ENCODE data around the gene SYP. TPM values are rescaled to one million over a fixed set of nuclear protein-coding genes. Genes with fewer than 3 reads are reported as not detected.

Gene SYP
- total and polyA plus RNA-seq, 10 of the 15 experiments (the other 5 are each of a cell fraction or from before 2014, with no cell fraction given) = 0.34 to 1.7 (median 0.74) TPM

DNA sequence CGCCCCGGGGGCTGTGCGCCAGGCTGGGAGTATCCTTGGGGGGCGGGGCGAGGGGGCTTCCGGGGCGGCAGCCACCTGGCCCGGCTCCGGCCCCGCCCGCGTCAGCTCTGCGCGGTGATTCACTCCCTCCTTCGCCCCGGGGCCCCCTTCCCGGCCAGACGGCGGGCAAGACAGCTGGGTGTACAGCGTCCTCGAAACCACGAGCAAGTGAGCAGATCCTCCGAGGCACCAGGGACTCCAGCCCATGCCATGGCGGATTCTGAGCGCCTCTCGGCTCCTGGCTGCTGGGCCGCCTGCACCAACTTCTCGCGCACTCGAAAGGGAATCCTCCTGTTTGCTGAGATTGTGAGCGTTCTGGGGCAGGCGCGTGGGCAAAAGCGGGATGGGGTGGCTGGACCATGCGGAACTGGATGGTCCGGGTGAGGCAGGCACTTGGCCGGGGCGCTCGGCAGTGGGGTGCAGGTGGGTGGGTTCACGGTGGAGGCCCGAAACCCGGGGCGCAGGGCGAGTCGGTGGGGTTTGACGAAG is 28.2 kb downstream of the SYP start, which contains the start of gene PLP2:
Gene PLP2 (plus strand): TSS at position 147 of the 528 bp plus-strand sequence. CDS start 103 bp downstream, at position 250.
- no peak for FAIRE-seq
- SMC1A ChIA-PET (ENCODE audit: uncharacterized antibody, unreplicated experiment) = interaction anchor here (2.6 kb wide), 1 partner anchor 18 kb away, joined by 7 read pairs; no protein-coding TSS in a partner anchor
- Histone ChIP-seq H3K27ac (ENCODE audit: control insufficient read depth, insufficient read depth) (peak within 1 kb of the TSS; percentile 62), H2AFZ (ENCODE audit: control insufficient read depth, low read depth, low read length) (peak within 1 kb of the TSS; percentile 57), H3K9me3 (replicated peaks; ENCODE audit: control insufficient read depth, insufficient read depth, low read length) (no peaks in the 10 kb centered on the region; the same call in 2 of the 3 replicates), H3K4me1 (ENCODE audit: control insufficient read depth, insufficient read depth, low read length) (peaks cover 14% of the 10 kb centered on the region; the same call in 1 of the 2 replicates), H3K4me2 (ENCODE audit: control insufficient read depth, insufficient read depth) (peak within 1 kb of the TSS; percentile 81), H3K4me3 (peak within 1 kb of the TSS; percentile 73), H3K9ac (ENCODE audit: control insufficient read depth, insufficient read depth, low read length) (peak within 1 kb of the TSS; percentile 73), H3K36me3 (ENCODE audit: control insufficient read depth in 2 of 2, insufficient read depth in 2 of 2, low read length in 1 of 2) (no peaks in the 10 kb centered on the region; a peak in 2 of 4 replicates), H3K79me2 (ENCODE audit: control insufficient read depth, insufficient read depth, low read length) (peaks cover 6% of the 10 kb centered on the region), H3K27me3 (replicated peaks in 1 of 2; ENCODE audit: control insufficient read depth in 2 of 2, insufficient read depth in 2 of 2, low read length in 1 of 2) (no peaks in the 10 kb centered on the region), H4K20me1 (ENCODE audit: control insufficient read depth, insufficient read depth) (no peaks in the 10 kb centered on the region)
- peak; percentile 62 for ATAC-seq
- WGBS (ENCODE audit: insufficient coverage, insufficient replicate concordance, low lambda C conversion rate, missing lambda C conversion rate) = 29% methylated on average over 32 of the region's 46 CpGs
- DNase-seq (ENCODE audit: low read depth, low spot score) = no peak
- intact Hi-C loops (cut with micrococcal nuclease; ENCODE audit: unreplicated experiment) (no loop called here), in situ Hi-C loops (cut with MboI) (no loop called here)
- RAD21 ChIA-PET (ENCODE audit: unreplicated experiment) = interaction anchor here (0.6 to 1.9 kb wide), 4 partner anchors 13 to 88 kb away, joined by 3 to 5 read pairs (median 3); no protein-coding TSS in a partner anchor
- CTCF ChIA-PET = interaction anchor here (0.9 to 2.4 kb wide), 5 partner anchors 10 to 21 kb away, joined by 3 to 8 read pairs (median 3); no protein-coding TSS in a partner anchor
- BruUV-seq (replicated peaks) = TSS peak; percentile 79
- POLR2A ChIA-PET = interaction anchor here (1.0 to 1.6 kb wide), 5 partner anchors 13 to 170 kb away, joined by 3 to 7 read pairs (median 4); partner anchors contain the start of gene GRIPAP1
- no peak for TF ChIP-seq KAT2A (conservative IDR thresholded peaks at IDR 0.05; ENCODE audit: control insufficient read depth, low read depth, low read length)
- TF ChIP-seq CBX3 (IDR thresholded peaks at IDR 0.05; ENCODE audit: borderline replicate concordance, low read depth) = no peak
- TF ChIP-seq, protein P1, sequence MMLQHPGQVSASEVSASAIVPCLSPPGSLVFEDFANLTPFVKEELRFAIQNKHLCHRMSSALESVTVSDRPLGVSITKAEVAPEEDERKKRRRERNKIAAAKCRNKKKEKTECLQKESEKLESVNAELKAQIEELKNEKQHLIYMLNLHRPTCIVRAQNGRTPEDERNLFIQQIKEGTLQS (IDR thresholded peaks at IDR 0.05; ENCODE audit: borderline replicate concordance, extremely low read depth, low read depth, low read length) = no peak
- peak; percentile 24; the same call in 1 of the 2 replicates for TF ChIP-seq POLR2AphosphoS5 (IDR thresholded peaks at IDR 0.05; ENCODE audit: low read length)
- TF ChIP-seq PAX5 (IDR thresholded peaks at IDR 0.05; ENCODE audit: borderline replicate concordance, low read depth, low read length) = no peak
- TF ChIP-seq WRNIP1 (IDR thresholded peaks at IDR 0.05; ENCODE audit: borderline replicate concordance, low read depth, low read length) = no peak
- TF ChIP-seq YY1 (IDR thresholded peaks at IDR 0.05; ENCODE audit: low read depth, low read length) = 0 out of 2 replicates have a peak, but pooled peaks have one; percentile 11
- no peak for TF ChIP-seq RAD51 (IDR thresholded peaks at IDR 0.05)
- peak; percentile 27; the same call in 1 of the 2 replicates for TF ChIP-seq TAF1 (IDR thresholded peaks at IDR 0.05; ENCODE audit: borderline replicate concordance, low read depth, low read length)
- peak; percentile 23; the same call in 1 of the 2 replicates for TF ChIP-seq TCF12 (IDR thresholded peaks at IDR 0.05; ENCODE audit: low read depth, low read length)
- no peak for TF ChIP-seq RBBP5 (conservative IDR thresholded peaks at IDR 0.05)
- TF ChIP-seq JUNB (IDR thresholded peaks at IDR 0.05) = no peak
- TF ChIP-seq EZH2 (IDR thresholded peaks at IDR 0.05; ENCODE audit: borderline replicate concordance, control insufficient read depth, low read depth, low read length) = no peak
- peak; percentile 78 for TF ChIP-seq POLR2A (IDR thresholded peaks at IDR 0.05; ENCODE audit: low read depth, low read length)
- TF ChIP-seq ASH2L (IDR thresholded peaks at IDR 0.05; ENCODE audit: borderline replicate concordance, low read depth) = no peak
- TF ChIP-seq, protein P2, sequence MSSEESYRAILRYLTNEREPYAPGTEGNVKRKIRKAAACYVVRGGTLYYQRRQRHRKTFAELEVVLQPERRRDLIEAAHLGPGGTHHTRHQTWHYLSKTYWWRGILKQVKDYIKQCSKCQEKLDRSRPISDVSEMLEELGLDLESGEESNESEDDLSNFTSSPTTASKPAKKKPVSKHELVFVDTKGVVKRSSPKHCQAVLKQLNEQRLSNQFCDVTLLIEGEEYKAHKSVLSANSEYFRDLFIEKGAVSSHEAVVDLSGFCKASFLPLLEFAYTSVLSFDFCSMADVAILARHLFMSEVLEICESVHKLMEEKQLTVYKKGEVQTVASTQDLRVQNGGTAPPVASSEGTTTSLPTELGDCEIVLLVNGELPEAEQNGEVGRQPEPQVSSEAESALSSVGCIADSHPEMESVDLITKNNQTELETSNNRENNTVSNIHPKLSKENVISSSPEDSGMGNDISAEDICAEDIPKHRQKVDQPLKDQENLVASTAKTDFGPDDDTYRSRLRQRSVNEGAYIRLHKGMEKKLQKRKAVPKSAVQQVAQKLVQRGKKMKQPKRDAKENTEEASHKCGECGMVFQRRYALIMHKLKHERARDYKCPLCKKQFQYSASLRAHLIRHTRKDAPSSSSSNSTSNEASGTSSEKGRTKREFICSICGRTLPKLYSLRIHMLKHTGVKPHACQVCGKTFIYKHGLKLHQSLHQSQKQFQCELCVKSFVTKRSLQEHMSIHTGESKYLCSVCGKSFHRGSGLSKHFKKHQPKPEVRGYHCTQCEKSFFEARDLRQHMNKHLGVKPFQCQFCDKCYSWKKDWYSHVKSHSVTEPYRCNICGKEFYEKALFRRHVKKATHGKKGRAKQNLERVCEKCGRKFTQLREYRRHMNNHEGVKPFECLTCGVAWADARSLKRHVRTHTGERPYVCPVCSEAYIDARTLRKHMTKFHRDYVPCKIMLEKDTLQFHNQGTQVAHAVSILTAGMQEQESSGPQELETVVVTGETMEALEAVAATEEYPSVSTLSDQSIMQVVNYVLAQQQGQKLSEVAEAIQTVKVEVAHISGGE (CRISPR knock-in tag; IDR thresholded peaks at IDR 0.05) = no peak
- TF ChIP-seq SIX5 (IDR thresholded peaks at IDR 0.05; ENCODE audit: low read depth, low read length, severe bottlenecking) = no peak
- no peak for TF ChIP-seq MYB (IDR thresholded peaks at IDR 0.05; ENCODE audit: borderline replicate concordance, low read depth, low read length)
- TF ChIP-seq BRCA1 (IDR thresholded peaks at IDR 0.05; ENCODE audit: low read depth, low read length) = no peak
- TF ChIP-seq SMC3 (IDR thresholded peaks at IDR 0.05; ENCODE audit: borderline replicate concordance, low read length) = no peak

Measured in GM12878 (cell line).